Thyroid gland (tissue), 4 donors: ENCODE results near the gene GALK1.

Experiments
- CTCF ChIP-seq, 6 experiments: fragments of 200-600 bp in 3 of 6; fragments of 450-650 bp in 3 of 6; sonication (generic) in 3 of 6; IDR thresholded peaks; one replicate each; pipeline ENCODE4 v1.5.1; 2016 to 2019; ENCODE audit warnings: antibody characterized with exemption in 6 of 6, mild to moderate bottlenecking in 2 of 6, inconsistent platforms in 1 of 6, moderate library complexity in 1 of 6
- POLR2A ChIP-seq, 2 donors: fragments of 450-650 bp; IDR thresholded peaks; one replicate each; pipeline ENCODE4 v1.6.1; 2017; ENCODE audit warnings: antibody characterized with exemption in 2 of 2, mild to moderate bottlenecking in 2 of 2, moderate library complexity in 1 of 2

GRCh38 chr17:75750661-75751423, 14.2 kb downstream of the GALK1 start:
- TF ChIP-seq CTCF (IDR thresholded peaks at IDR 0.05), result no peak
- TF ChIP-seq POLR2A (IDR thresholded peaks at IDR 0.05), result no peak
